Measurements from ENCODE around the gene TBC1D2B.

TBC1D2B gene

GRCh38 chr15:78054518-78054917, 23.0 kb downstream of the TBC1D2B start:
- no peak for DNase-seq (ENCODE audit: low read depth)

- no peak for DNase-seq (ENCODE audit: low read depth)
These were observed 25.0 kb downstream of the TBC1D2B start for GRCh38 chr15:78052545-78052944.

- no peak for DNase-seq (ENCODE audit: low read depth)
These were observed 25.5 kb downstream of the TBC1D2B start for GRCh38 chr15:78052001-78052401.

GRCh38 chr15:78051596-78051995, 25.9 kb downstream of the TBC1D2B start:
- DNase-seq (ENCODE audit: low read depth), result no peak

GRCh38 chr15:78050826-78051225, 26.7 kb downstream of the TBC1D2B start:
- DNase-seq (ENCODE audit: low read depth), result no peak

GRCh38 chr15:78050441-78050809, 27.1 kb downstream of the TBC1D2B start:
- no peak for DNase-seq (ENCODE audit: low read depth)

GRCh38 chr15:78049691-78050440, 27.6 kb downstream of the TBC1D2B start:
- peak; percentile 46 for DNase-seq (ENCODE audit: low read depth)

GRCh38 chr15:78048628-78048920, 28.9 kb downstream of the TBC1D2B start:
- DNase-seq (ENCODE audit: low read depth), result no peak

- no peak for DNase-seq (ENCODE audit: low read depth)
These were observed 29.5 kb downstream of the TBC1D2B start for GRCh38 chr15:78047761-78048627.

- DNase-seq (ENCODE audit: low read depth), result no peak
These were observed 30.6 kb downstream of the TBC1D2B start for GRCh38 chr15:78046796-78047341.

GRCh38 chr15:78045189-78045588, 32.3 kb downstream of the TBC1D2B start:
- no peak for DNase-seq (ENCODE audit: low read depth)

- no peak for DNase-seq (ENCODE audit: low read depth)
These were observed 32.9 kb downstream of the TBC1D2B start for GRCh38 chr15:78044407-78045155.

GRCh38 chr15:78041946-78042345, 35.6 kb downstream of the TBC1D2B start:
- DNase-seq (ENCODE audit: low read depth), result no peak

GRCh38 chr15:78040653-78041244, 36.8 kb downstream of the TBC1D2B start:
- no peak for DNase-seq (ENCODE audit: low read depth)

GRCh38 chr15:78038585-78039247, 38.8 kb downstream of the TBC1D2B start:
- no peak for DNase-seq (ENCODE audit: low read depth)

- no peak for DNase-seq (ENCODE audit: low read depth)
These were observed 39.7 kb downstream of the TBC1D2B start for GRCh38 chr15:78037779-78038305.

- no peak for DNase-seq (ENCODE audit: low read depth)
These were observed 40.2 kb downstream of the TBC1D2B start for GRCh38 chr15:78037328-78037727.

GRCh38 chr15:78035861-78036476, 41.5 kb downstream of the TBC1D2B start:
- DNase-seq (ENCODE audit: low read depth), result no peak

- peak; percentile 29 for DNase-seq (ENCODE audit: low read depth)
These were observed 42.2 kb downstream of the TBC1D2B start for GRCh38 chr15:78035321-78035751.

- peak; percentile 60 for DNase-seq (ENCODE audit: low read depth)
These were observed 42.9 kb downstream of the TBC1D2B start for GRCh38 chr15:78034495-78035191.
